Neuronal stem cell (in vitro differentiated cells): Measurements from ENCODE around the gene PKMYT1.

ENCODE experiments used
- DNase-seq: peaks from one replicate; pipeline ENCODE4 v3.0.0-alpha.2; 2013; ENCODE audit warnings: low spot score
- H2AFZ ChIP-seq: one replicate; pipeline ENCODE4 v1.6.1; 2013; ENCODE audit warnings: mild to moderate bottlenecking, low read length, inconsistent platforms
- H2AK5ac ChIP-seq: 2 replicates; pipeline ENCODE4 v1.6.1; 2013; ENCODE audit warnings: low read depth, mild to moderate bottlenecking, inconsistent platforms, low read length, moderate library complexity, mixed read lengths
- H2BK120ac ChIP-seq: 2 replicates; pipeline ENCODE4 v1.6.1; 2013; ENCODE audit warnings: low read depth, mild to moderate bottlenecking, inconsistent platforms, low read length, moderate library complexity, mixed read lengths
- H2BK12ac ChIP-seq: one replicate; pipeline ENCODE4 v1.6.1; 2013; ENCODE audit warnings: low read length, inconsistent platforms
- H2BK15ac ChIP-seq: 2 replicates; pipeline ENCODE4 v1.6.1; 2013; ENCODE audit warnings: mild to moderate bottlenecking, low read length, inconsistent platforms, mixed read lengths
- H2BK5ac ChIP-seq: one replicate; pipeline ENCODE4 v1.6.1; 2013; ENCODE audit warnings: inconsistent platforms, mild to moderate bottlenecking, low read length, moderate library complexity
- H3K14ac ChIP-seq: one replicate; pipeline ENCODE4 v1.6.1; 2013; ENCODE audit warnings: low read length, inconsistent platforms
- H3K18ac ChIP-seq: 2 replicates; pipeline ENCODE4 v1.6.1; 2013; ENCODE audit warnings: low read length, inconsistent platforms
- H3K23ac ChIP-seq: 2 replicates; pipeline ENCODE4 v1.6.1; 2013; ENCODE audit warnings: low read depth, mild to moderate bottlenecking, mixed read lengths, low read length, inconsistent platforms; ENCODE audit not compliant: poor library complexity
- H3K27ac ChIP-seq: replicated peaks from 3 replicates; pipeline ENCODE4 v1.5.1; 2013; ENCODE audit warnings: low read length, inconsistent platforms
- H3K27me3 ChIP-seq, 3 experiments: 2 replicates each; pipeline ENCODE4 v1.6.1; 2013; ENCODE audit warnings: low read length in 3 of 3, mild to moderate bottlenecking in 2 of 3, inconsistent platforms in 1 of 3, low read depth in 1 of 3, mixed read lengths in 1 of 3, moderate library complexity in 1 of 3; ENCODE audit not compliant: control insufficient read depth in 3 of 3, insufficient read depth in 3 of 3
- H3K36me3 ChIP-seq, 2 donors: replicated peaks in 1 of 2; 2 replicates each; pipeline ENCODE4 v1.6.1; 2013; ENCODE audit warnings: low read length in 2 of 2; ENCODE audit not compliant: control insufficient read depth in 2 of 2, insufficient read depth in 2 of 2
- H3K4ac ChIP-seq: 2 replicates; pipeline ENCODE4 v1.6.1; 2013; ENCODE audit warnings: inconsistent platforms, mild to moderate bottlenecking, low read length, moderate library complexity
- H3K4me1 ChIP-seq, 2 donors: 1 replicate in 1 of 2; 2 replicates in 1 of 2; pipeline ENCODE4 v1.6.1; 2013; ENCODE audit warnings: low read length in 2 of 2, low read depth in 1 of 2; ENCODE audit not compliant: control insufficient read depth in 2 of 2, insufficient read depth in 1 of 2
- H3K4me2 ChIP-seq: one replicate; pipeline ENCODE4 v1.6.1; 2013; ENCODE audit warnings: mild to moderate bottlenecking, low read length, inconsistent platforms; ENCODE audit not compliant: insufficient read depth, poor library complexity, severe bottlenecking
- H3K4me3 ChIP-seq, 2 donors: 2 replicates each; pipeline ENCODE4 v1.5.1; 2013; ENCODE audit warnings: low read length in 2 of 2, mild to moderate bottlenecking in 2 of 2, inconsistent platforms in 1 of 2, moderate library complexity in 1 of 2
- H3K79me1 ChIP-seq: one replicate; pipeline ENCODE4 v1.6.1; 2013; ENCODE audit warnings: low read depth, mild to moderate bottlenecking, inconsistent platforms, low read length, moderate library complexity
- H3K9ac ChIP-seq: one replicate; pipeline ENCODE4 v1.6.1; 2013; ENCODE audit warnings: mild to moderate bottlenecking, low read depth, low read length, inconsistent platforms; ENCODE audit not compliant: poor library complexity
- H3K9me3 ChIP-seq, 2 donors: replicated peaks in 1 of 2; 2 replicates each; pipeline versions ENCODE3 to v1.6.1; 2013; ENCODE audit warnings: low read length in 2 of 2, mild to moderate bottlenecking in 2 of 2, inconsistent platforms in 1 of 2, low read depth in 1 of 2, mixed read lengths in 1 of 2, moderate library complexity in 1 of 2; ENCODE audit not compliant: control insufficient read depth in 2 of 2, insufficient read depth in 1 of 2
- H4K8ac ChIP-seq: one replicate; pipeline ENCODE4 v1.6.1; 2013; ENCODE audit warnings: low read depth, mild to moderate bottlenecking, inconsistent platforms, low read length, moderate library complexity
- H4K91ac ChIP-seq: one replicate; pipeline ENCODE4 v1.6.1; 2013; ENCODE audit warnings: low read length, low read depth, mild to moderate bottlenecking, inconsistent platforms; ENCODE audit not compliant: poor library complexity
- WGBS, 2 donors: extraction: QIAGEN DNeasy Blood & Tissue Kit; methylation state at CpG; one replicate each; pipeline ENCODE4 v1.1.7; 2013; ENCODE audit warnings: missing lambda C conversion rate in 2 of 2, mixed read lengths in 1 of 2; ENCODE audit not compliant: insufficient read length in 2 of 2, insufficient replicate concordance in 1 of 2; ENCODE audit errors: extremely low coverage in 2 of 2; 5-methylcytosine and 5-hydroxymethylcytosine counted together

The PKMYT1 gene

DNA sequence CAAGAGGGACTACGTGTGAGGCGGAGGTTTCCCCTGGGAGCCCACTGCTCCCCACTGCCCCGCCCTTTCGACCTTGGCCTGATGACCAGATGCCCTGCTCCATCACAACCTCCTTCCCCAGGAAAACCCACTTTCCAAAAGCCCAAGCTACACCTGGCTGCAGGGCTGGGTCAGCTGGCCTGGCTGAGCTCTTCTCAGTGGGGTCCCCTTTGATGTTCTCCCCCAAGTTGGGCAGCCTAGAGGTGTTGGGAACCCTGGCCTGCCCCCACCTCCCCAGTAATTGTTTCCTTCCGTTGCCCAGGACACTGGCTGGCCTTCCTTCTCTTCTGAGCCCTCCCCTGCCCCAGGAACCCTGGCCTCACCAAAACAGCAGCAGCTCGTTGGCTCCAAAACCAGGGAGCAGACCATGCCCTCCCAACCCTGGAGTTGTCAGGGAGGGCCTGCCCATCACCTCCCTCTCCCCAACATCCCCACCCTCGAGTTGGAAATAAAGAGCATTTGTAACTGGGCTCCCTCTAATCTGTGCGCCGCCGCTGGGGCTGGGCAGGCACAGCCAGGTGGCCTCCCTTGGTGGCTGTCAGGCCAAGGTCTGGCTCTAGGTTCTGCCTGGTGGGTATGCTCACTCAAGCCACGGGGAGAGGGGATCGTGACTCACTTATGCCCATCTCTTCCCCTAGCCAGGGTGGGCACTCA lies 33.9 kb upstream of the PKMYT1 start:
- H2BK15ac ChIP-seq: peak overlapping the region; percentile 81
- peaks cover 11 to 14% of the 10 kb centered on the region in 2 donors for H3K4me1 ChIP-seq
- H3K18ac ChIP-seq: peak overlapping the region; percentile 64
- no peak overlapping the region for H3K9ac ChIP-seq
- DNase-seq: no peak
- no peak overlapping the region for H3K4me3 ChIP-seq
- no peak overlapping the region for H4K91ac ChIP-seq
- no peak overlapping the region for H3K14ac ChIP-seq
- H3K23ac ChIP-seq: peak overlapping the region; percentile 97
- H2BK12ac ChIP-seq: no peak overlapping the region
- no peak overlapping the region for H3K27ac ChIP-seq
- H3K27me3 ChIP-seq: peaks cover 9 to 75% (median 47%) of the 10 kb centered on the region in 3 experiments
- no peak overlapping the region for H3K4ac ChIP-seq
- H3K9me3 ChIP-seq: no peaks in the 10 kb centered on the region
- peak overlapping the region; percentile 31 for H2BK120ac ChIP-seq
- no peaks in the 10 kb centered on the region for H3K36me3 ChIP-seq
- no CpG with 5 or more reads among the region's 12 CpGs for WGBS, 2 donors
- H4K8ac ChIP-seq: no peak overlapping the region
- H2BK5ac ChIP-seq: peak overlapping the region; percentile 82
- H2AK5ac ChIP-seq: peak overlapping the region; percentile 90
- H3K4me2 ChIP-seq: no peak overlapping the region
- peaks cover 3% of the 10 kb centered on the region for H3K79me1 ChIP-seq
- H2AFZ ChIP-seq: no peak overlapping the region

GRCh38 chr16:3013491-3013951 lies 33.3 kb upstream of the PKMYT1 start:
- no peak for DNase-seq
- peaks cover 14 to 16% of the 10 kb centered on the region in 2 donors for H3K4me1 ChIP-seq
- peak overlapping the region in 1 of 2 donors; percentile 15 for H3K4me3 ChIP-seq
- no peak overlapping the region for H3K4me2 ChIP-seq
- H3K9me3 ChIP-seq: no peaks in the 10 kb centered on the region
- H2BK15ac ChIP-seq: peak overlapping the region; percentile 49
- peak overlapping the region; percentile 31 for H2BK120ac ChIP-seq
- H3K18ac ChIP-seq: peak overlapping the region; percentile 80
- peak overlapping the region; percentile 58 for H2BK12ac ChIP-seq
- H4K8ac ChIP-seq: no peak overlapping the region
- peaks cover 13 to 75% (median 54%) of the 10 kb centered on the region in 3 experiments for H3K27me3 ChIP-seq
- peaks cover 3% of the 10 kb centered on the region for H3K79me1 ChIP-seq
- H3K23ac ChIP-seq: peak overlapping the region; percentile 97
- H2BK5ac ChIP-seq: peak overlapping the region; percentile 82
- peak overlapping the region; percentile 89 for H3K14ac ChIP-seq
- no peaks in the 10 kb centered on the region for H3K36me3 ChIP-seq
- peak overlapping the region; percentile 30 for H4K91ac ChIP-seq
- peak overlapping the region; percentile 90 for H2AK5ac ChIP-seq
- no peak overlapping the region for H2AFZ ChIP-seq
- H3K9ac ChIP-seq: peak overlapping the region; percentile 44
- no peak overlapping the region for H3K27ac ChIP-seq
- peak overlapping the region; percentile 66 for H3K4ac ChIP-seq
- WGBS, 2 donors: no CpG with 5 or more reads among the region's 27 CpGs

GRCh38 chr16:3012828-3013420 lies 32.7 kb upstream of the PKMYT1 start, which contains the start of gene CLDN9:
CLDN9 (plus strand) TSS chr16:3012923; CDS start chr16:3013363, 440 bp downstream.
- no peak for DNase-seq
- no peaks in the 10 kb centered on the region for H3K36me3 ChIP-seq
- peak within 1 kb of the TSS; percentile 91 for H2AK5ac ChIP-seq
- H3K14ac ChIP-seq: peak within 1 kb of the TSS; percentile 89
- peak within 1 kb of the TSS; percentile 64 for H3K4me2 ChIP-seq
- peak within 1 kb of the TSS; percentile 97 for H3K23ac ChIP-seq
- no CpG with 5 or more reads among the region's 27 CpGs for WGBS, 2 donors
- H2BK12ac ChIP-seq: peak within 1 kb of the TSS; percentile 58
- peak within 1 kb of the TSS; percentile 80 for H2AFZ ChIP-seq
- H3K27me3 ChIP-seq: peaks cover 16 to 73% (median 59%) of the 10 kb centered on the region in 3 experiments
- peak within 1 kb of the TSS; percentile 89 for H3K18ac ChIP-seq
- H3K9me3 ChIP-seq: no peaks in the 10 kb centered on the region
- peak within 1 kb of the TSS; percentile 54 for H2BK15ac ChIP-seq
- H3K4me1 ChIP-seq: peaks cover 19 to 22% of the 10 kb centered on the region in 2 donors
- peak within 1 kb of the TSS in 1 of 2 donors; percentile 30 for H3K4me3 ChIP-seq
- peaks cover 3% of the 10 kb centered on the region for H3K79me1 ChIP-seq
- H3K27ac ChIP-seq: no peak within 1 kb of the TSS
- H3K9ac ChIP-seq: peak within 1 kb of the TSS; percentile 63
- no peak within 1 kb of the TSS for H4K8ac ChIP-seq
- H3K4ac ChIP-seq: peak within 1 kb of the TSS; percentile 66
- peak within 1 kb of the TSS; percentile 30 for H4K91ac ChIP-seq
- H2BK120ac ChIP-seq: peak within 1 kb of the TSS; percentile 31
- peak within 1 kb of the TSS; percentile 82 for H2BK5ac ChIP-seq

DNA sequence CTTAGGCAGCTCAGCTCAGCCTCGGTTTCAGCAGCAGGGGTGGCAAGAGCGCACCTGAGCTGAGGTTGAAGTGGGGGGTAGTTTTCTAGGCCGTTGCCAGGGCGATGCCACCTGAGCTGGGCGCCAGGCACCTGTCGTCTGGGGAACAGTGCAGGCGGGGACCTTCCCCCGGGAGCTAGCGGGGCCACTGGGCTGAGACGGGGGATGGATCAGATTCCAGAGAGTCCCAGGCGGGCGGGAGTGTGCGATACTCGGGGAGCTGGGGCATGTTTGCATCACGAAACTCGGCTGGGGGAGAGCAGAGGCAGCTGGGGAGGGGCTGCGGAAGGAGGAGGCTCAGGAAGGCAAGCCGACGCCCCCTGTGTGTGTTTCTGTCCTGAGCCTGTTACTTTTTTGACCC lies 32.0 kb upstream of the PKMYT1 start:
- Histone ChIP-seq H3K27ac (no peak overlapping the region), H3K4me1 (peaks cover 21 to 22% of the 10 kb centered on the region in 2 donors), H2BK15ac (no peak overlapping the region), H3K27me3 (peaks cover 21 to 75% (median 65%) of the 10 kb centered on the region in 3 experiments), H2BK120ac (no peak overlapping the region), H3K9ac (peak overlapping the region; percentile 63), H2BK12ac (peak overlapping the region; percentile 41), H3K23ac (peak overlapping the region; percentile 97), H3K4me2 (peak overlapping the region; percentile 64), H2BK5ac (no peak overlapping the region), H3K18ac (peak overlapping the region; percentile 89), H3K4me3 (peak overlapping the region in 1 of 2 donors; percentile 30), H3K4ac (no peak overlapping the region), H3K79me1 (peaks cover under 1% of the 10 kb centered on the region), H4K8ac (no peak overlapping the region), H3K14ac (peak overlapping the region; percentile 64), H2AFZ (peak overlapping the region; percentile 80), H4K91ac (no peak overlapping the region), H2AK5ac (no peak overlapping the region), H3K9me3 (no peaks in the 10 kb centered on the region), H3K36me3 (no peaks in the 10 kb centered on the region)
- no CpG with 5 or more reads among the region's 19 CpGs for WGBS, 2 donors
- no peak for DNase-seq
